Measurements from ENCODE around the gene IBA57. TPM values are rescaled to one million over a fixed set of nuclear protein-coding genes. Genes with fewer than 3 reads are reported as not detected.

Gene IBA57
- total and polyA plus RNA-seq, 2 of the 8 experiments (the other 6 are each of a cell fraction or from before 2014, with no cell fraction given), result 2.6 to 5.9 TPM

DNA sequence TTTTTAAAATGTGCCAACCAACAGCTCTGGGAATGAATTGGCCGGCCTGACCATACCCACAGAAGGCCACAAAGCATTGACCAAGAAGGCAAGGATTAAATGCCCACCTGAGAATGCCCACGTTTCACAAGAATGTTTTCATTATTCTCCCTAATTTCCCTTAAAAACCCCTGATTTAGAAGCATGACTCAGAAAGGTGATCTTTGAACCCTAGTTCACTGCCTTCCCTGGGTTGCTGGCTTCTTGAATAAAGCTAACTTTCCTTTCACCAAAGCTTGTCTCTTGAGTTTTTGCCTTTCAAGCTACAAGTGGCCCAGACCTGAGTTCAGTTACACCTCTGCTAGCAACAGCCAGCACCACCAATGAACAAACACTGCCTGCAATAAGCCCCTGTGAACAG, 42.1 kb upstream of the IBA57 start (continued):
- TF ChIP-seq, protein P1, sequence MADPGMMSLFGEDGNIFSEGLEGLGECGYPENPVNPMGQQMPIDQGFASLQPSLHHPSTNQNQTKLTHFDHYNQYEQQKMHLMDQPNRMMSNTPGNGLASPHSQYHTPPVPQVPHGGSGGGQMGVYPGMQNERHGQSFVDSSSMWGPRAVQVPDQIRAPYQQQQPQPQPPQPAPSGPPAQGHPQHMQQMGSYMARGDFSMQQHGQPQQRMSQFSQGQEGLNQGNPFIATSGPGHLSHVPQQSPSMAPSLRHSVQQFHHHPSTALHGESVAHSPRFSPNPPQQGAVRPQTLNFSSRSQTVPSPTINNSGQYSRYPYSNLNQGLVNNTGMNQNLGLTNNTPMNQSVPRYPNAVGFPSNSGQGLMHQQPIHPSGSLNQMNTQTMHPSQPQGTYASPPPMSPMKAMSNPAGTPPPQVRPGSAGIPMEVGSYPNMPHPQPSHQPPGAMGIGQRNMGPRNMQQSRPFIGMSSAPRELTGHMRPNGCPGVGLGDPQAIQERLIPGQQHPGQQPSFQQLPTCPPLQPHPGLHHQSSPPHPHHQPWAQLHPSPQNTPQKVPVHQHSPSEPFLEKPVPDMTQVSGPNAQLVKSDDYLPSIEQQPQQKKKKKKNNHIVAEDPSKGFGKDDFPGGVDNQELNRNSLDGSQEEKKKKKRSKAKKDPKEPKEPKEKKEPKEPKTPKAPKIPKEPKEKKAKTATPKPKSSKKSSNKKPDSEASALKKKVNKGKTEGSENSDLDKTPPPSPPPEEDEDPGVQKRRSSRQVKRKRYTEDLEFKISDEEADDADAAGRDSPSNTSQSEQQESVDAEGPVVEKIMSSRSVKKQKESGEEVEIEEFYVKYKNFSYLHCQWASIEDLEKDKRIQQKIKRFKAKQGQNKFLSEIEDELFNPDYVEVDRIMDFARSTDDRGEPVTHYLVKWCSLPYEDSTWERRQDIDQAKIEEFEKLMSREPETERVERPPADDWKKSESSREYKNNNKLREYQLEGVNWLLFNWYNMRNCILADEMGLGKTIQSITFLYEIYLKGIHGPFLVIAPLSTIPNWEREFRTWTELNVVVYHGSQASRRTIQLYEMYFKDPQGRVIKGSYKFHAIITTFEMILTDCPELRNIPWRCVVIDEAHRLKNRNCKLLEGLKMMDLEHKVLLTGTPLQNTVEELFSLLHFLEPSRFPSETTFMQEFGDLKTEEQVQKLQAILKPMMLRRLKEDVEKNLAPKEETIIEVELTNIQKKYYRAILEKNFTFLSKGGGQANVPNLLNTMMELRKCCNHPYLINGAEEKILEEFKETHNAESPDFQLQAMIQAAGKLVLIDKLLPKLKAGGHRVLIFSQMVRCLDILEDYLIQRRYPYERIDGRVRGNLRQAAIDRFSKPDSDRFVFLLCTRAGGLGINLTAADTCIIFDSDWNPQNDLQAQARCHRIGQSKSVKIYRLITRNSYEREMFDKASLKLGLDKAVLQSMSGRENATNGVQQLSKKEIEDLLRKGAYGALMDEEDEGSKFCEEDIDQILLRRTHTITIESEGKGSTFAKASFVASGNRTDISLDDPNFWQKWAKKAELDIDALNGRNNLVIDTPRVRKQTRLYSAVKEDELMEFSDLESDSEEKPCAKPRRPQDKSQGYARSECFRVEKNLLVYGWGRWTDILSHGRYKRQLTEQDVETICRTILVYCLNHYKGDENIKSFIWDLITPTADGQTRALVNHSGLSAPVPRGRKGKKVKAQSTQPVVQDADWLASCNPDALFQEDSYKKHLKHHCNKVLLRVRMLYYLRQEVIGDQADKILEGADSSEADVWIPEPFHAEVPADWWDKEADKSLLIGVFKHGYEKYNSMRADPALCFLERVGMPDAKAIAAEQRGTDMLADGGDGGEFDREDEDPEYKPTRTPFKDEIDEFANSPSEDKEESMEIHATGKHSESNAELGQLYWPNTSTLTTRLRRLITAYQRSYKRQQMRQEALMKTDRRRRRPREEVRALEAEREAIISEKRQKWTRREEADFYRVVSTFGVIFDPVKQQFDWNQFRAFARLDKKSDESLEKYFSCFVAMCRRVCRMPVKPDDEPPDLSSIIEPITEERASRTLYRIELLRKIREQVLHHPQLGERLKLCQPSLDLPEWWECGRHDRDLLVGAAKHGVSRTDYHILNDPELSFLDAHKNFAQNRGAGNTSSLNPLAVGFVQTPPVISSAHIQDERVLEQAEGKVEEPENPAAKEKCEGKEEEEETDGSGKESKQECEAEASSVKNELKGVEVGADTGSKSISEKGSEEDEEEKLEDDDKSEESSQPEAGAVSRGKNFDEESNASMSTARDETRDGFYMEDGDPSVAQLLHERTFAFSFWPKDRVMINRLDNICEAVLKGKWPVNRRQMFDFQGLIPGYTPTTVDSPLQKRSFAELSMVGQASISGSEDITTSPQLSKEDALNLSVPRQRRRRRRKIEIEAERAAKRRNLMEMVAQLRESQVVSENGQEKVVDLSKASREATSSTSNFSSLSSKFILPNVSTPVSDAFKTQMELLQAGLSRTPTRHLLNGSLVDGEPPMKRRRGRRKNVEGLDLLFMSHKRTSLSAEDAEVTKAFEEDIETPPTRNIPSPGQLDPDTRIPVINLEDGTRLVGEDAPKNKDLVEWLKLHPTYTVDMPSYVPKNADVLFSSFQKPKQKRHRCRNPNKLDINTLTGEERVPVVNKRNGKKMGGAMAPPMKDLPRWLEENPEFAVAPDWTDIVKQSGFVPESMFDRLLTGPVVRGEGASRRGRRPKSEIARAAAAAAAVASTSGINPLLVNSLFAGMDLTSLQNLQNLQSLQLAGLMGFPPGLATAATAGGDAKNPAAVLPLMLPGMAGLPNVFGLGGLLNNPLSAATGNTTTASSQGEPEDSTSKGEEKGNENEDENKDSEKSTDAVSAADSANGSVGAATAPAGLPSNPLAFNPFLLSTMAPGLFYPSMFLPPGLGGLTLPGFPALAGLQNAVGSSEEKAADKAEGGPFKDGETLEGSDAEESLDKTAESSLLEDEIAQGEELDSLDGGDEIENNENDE (IDR thresholded peaks at IDR 0.05; ENCODE audit: insufficient replicate concordance, low read length), result no peak
- TF ChIP-seq ZNF274 (IDR thresholded peaks at IDR 0.05; ENCODE audit: borderline replicate concordance, extremely low read depth, low read length), result no peak
- TF ChIP-seq CHD2 (IDR thresholded peaks at IDR 0.05; ENCODE audit: low read length), result no peak
- TF ChIP-seq TEAD4 (IDR thresholded peaks at IDR 0.05; ENCODE audit: low read depth, low read length), result no peak
- TF ChIP-seq FOSL1 (IDR thresholded peaks at IDR 0.05; ENCODE audit: insufficient read depth, low read depth, low read length), result no peak
- TF ChIP-seq RAD21 (IDR thresholded peaks at IDR 0.05 in 1 of 2, conservative IDR thresholded peaks at IDR 0.05 in 1 of 2; ENCODE audit: low read depth in 2 of 2, low read length in 2 of 2), result no peak
